Measurements from ENCODE around the gene CHST13.

GRCh38 chr3:126531051-126531330 lies 7.0 kb downstream of the CHST13 start:
- TF ChIP-seq, protein P1, sequence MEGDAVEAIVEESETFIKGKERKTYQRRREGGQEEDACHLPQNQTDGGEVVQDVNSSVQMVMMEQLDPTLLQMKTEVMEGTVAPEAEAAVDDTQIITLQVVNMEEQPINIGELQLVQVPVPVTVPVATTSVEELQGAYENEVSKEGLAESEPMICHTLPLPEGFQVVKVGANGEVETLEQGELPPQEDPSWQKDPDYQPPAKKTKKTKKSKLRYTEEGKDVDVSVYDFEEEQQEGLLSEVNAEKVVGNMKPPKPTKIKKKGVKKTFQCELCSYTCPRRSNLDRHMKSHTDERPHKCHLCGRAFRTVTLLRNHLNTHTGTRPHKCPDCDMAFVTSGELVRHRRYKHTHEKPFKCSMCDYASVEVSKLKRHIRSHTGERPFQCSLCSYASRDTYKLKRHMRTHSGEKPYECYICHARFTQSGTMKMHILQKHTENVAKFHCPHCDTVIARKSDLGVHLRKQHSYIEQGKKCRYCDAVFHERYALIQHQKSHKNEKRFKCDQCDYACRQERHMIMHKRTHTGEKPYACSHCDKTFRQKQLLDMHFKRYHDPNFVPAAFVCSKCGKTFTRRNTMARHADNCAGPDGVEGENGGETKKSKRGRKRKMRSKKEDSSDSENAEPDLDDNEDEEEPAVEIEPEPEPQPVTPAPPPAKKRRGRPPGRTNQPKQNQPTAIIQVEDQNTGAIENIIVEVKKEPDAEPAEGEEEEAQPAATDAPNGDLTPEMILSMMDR (IDR thresholded peaks at IDR 0.05; ENCODE audit: extremely low read depth in 1 of 2, insufficient read depth in 1 of 2, low read depth in 1 of 2, low read length in 2 of 2): no peak
- TF ChIP-seq POLR2A (IDR thresholded peaks at IDR 0.05; ENCODE audit: low read depth, low read length): no peak

Data from endothelial cell of umbilical vein (primary cell).